Measurements from ENCODE around the gene SAMD14. TPM values are rescaled to one million over a fixed set of nuclear protein-coding genes. Genes with fewer than 3 reads are reported as not detected.
A peak's percentile ranks its signal among the peaks of the same experiment; 100 is the strongest.

Gene SAMD14
- total RNA-seq, 6 donors from 2014 or later: 0.49 to 16.8 (median 5.6) TPM

GRCh38 chr17:50143461-50144176 is 13.7 kb upstream of the SAMD14 start:
- H3K27me3 ChIP-seq: no peaks in the 10 kb centered on the region
- H3K9me3 ChIP-seq: no peaks in the 10 kb centered on the region
- no peak for TF ChIP-seq EP300 (IDR thresholded peaks at IDR 0.05)
- no peak for TF ChIP-seq POLR2AphosphoS5 (IDR thresholded peaks at IDR 0.05)
- TF ChIP-seq POLR2A (IDR thresholded peaks at IDR 0.05): no peak
- TF ChIP-seq CTCF (IDR thresholded peaks at IDR 0.05): no peak
- DNase-seq (no peak), ATAC-seq (ENCODE audit: low FRiP score in 2 of 2) (no peak)
- 93 to 97% methylated on average over 14 to 20 of the region's 20 CpGs for WGBS, 2 donors
- H3K27ac ChIP-seq: peak overlapping the region in 1 of 4 donors; percentile 97
- peaks cover 70 to 93% (median 75%) of the 10 kb centered on the region in 4 donors for H3K4me1 ChIP-seq
- no peak overlapping the region for H3K4me3 ChIP-seq
- H3K36me3 ChIP-seq: peaks cover 23 to 67% (median 57%) of the 10 kb centered on the region in 4 donors

- no peak for TF ChIP-seq EP300 (IDR thresholded peaks at IDR 0.05)
- H3K4me1 ChIP-seq: peaks cover 51 to 74% (median 58%) of the 10 kb centered on the region in 4 donors
- H3K27me3 ChIP-seq: no peaks in the 10 kb centered on the region
- DNase-seq: no peak
- 53 to 54% methylated on average over 8 of the region's 8 CpGs for WGBS, 2 donors
- no peaks in the 10 kb centered on the region for H3K9me3 ChIP-seq
- no peak overlapping the region for H3K4me3 ChIP-seq
- ATAC-seq (ENCODE audit: low FRiP score in 2 of 2): no peak
- peaks cover 23 to 86% (median 76%) of the 10 kb centered on the region in 4 donors for H3K36me3 ChIP-seq
- H3K27ac ChIP-seq: peak overlapping the region in 3 of 4 donors; percentile 28 to 79 (median 62)
These were observed 11.8 kb upstream of the SAMD14 start for GRCh38 chr17:50141745-50142110.

GRCh38 chr17:50141026-50141744 is 11.2 kb upstream of the SAMD14 start:
- Histone ChIP-seq H3K27ac (peak overlapping the region in 3 of 4 donors; percentile 62 to 79 (median 73)), H3K27me3 (no peaks in the 10 kb centered on the region), H3K4me1 (peaks cover 46 to 69% (median 52%) of the 10 kb centered on the region in 4 donors), H3K4me3 (no peak overlapping the region), H3K9me3 (no peaks in the 10 kb centered on the region), H3K36me3 (peaks cover 23 to 91% (median 81%) of the 10 kb centered on the region in 4 donors)
- no peak for ATAC-seq (ENCODE audit: low FRiP score in 2 of 2)
- DNase-seq: no peak
- TF ChIP-seq POLR2A (IDR thresholded peaks at IDR 0.05) (no peak), EP300 (IDR thresholded peaks at IDR 0.05) (no peak), CTCF (IDR thresholded peaks at IDR 0.05) (no peak), POLR2AphosphoS5 (IDR thresholded peaks at IDR 0.05) (no peak)
- WGBS, 2 donors: 81 to 83% methylated on average over 14 to 16 of the region's 16 CpGs

GRCh38 chr17:50139950-50140885 is 10.3 kb upstream of the SAMD14 start:
- TF ChIP-seq POLR2AphosphoS5 (IDR thresholded peaks at IDR 0.05) (peak; percentile 18 to 48), POLR2A (IDR thresholded peaks at IDR 0.05) (no peak), CTCF (IDR thresholded peaks at IDR 0.05) (peak; percentile 91 to 96 (median 95)), EP300 (IDR thresholded peaks at IDR 0.05) (peak in 1 of 4 donors; percentile 43)
- Histone ChIP-seq H3K4me1 (peaks cover 36 to 59% (median 43%) of the 10 kb centered on the region in 4 donors), H3K4me3 (peak overlapping the region in 1 of 4 donors; percentile 12), H3K36me3 (peaks cover 25 to 98% (median 89%) of the 10 kb centered on the region in 4 donors), H3K27ac (peak overlapping the region in 3 of 4 donors; percentile 62 to 79 (median 73)), H3K9me3 (no peaks in the 10 kb centered on the region), H3K27me3 (no peaks in the 10 kb centered on the region)
- WGBS, 2 donors: 21 to 25% methylated on average over 19 of the region's 19 CpGs
- ATAC-seq (ENCODE audit: low FRiP score in 2 of 2): peak; percentile 84 to 93
- peak; percentile 87 to 88 for DNase-seq

Data from upper lobe of left lung (tissue), 6 donors.